Karpas-422 (cell line): ENCODE results near the gene ZSCAN21. TPM values are rescaled to one million over a fixed set of nuclear protein-coding genes. Genes with fewer than 3 reads are reported as not detected.

Source experiments
- DNase-seq: peaks from one replicate; pipeline ENCODE4 v3.0.0-alpha.2; 2015
- H2AFZ ChIP-seq: fragments of 200-600 bp; sonication (generic); 2 replicates; pipeline ENCODE4 v1.6.1; 2014; ENCODE audit warnings: antibody characterized with exemption, low read length, mixed read lengths
- H3K27ac ChIP-seq: fragments of 200-600 bp; sonication (generic); 2 replicates; pipeline ENCODE4 v1.5.1; 2014; ENCODE audit warnings: mild to moderate bottlenecking, low read length, moderate library complexity
- H3K27me3 ChIP-seq: fragments of 200-600 bp; sonication (generic); 2 replicates; pipeline ENCODE4 v1.6.1; 2014; ENCODE audit warnings: low read length, mixed read lengths
- H3K36me3 ChIP-seq: fragments of 200-600 bp; sonication (generic); 2 replicates; pipeline ENCODE4 v1.6.1; 2014; ENCODE audit warnings: low read length, mixed read lengths; ENCODE audit not compliant: insufficient read depth
- H3K4me1 ChIP-seq: fragments of 200-600 bp; sonication (generic); 2 replicates; pipeline ENCODE4 v1.6.1; 2014; ENCODE audit warnings: mild to moderate bottlenecking, low read length, mixed read lengths
- H3K4me2 ChIP-seq: fragments of 200-600 bp; sonication (generic); 2 replicates; pipeline ENCODE4 v1.6.1; 2014; ENCODE audit warnings: low read length, low read depth, mild to moderate bottlenecking; ENCODE audit not compliant: poor library complexity, severe bottlenecking
- H3K4me3 ChIP-seq: fragments of 200-600 bp; sonication (generic); 2 replicates; pipeline ENCODE4 v1.5.1; 2014; ENCODE audit warnings: mild to moderate bottlenecking, antibody characterized with exemption, low read length, mixed read lengths
- H3K79me2 ChIP-seq: fragments of 200-600 bp; sonication (generic); 2 replicates; pipeline ENCODE4 v1.6.1; 2014; ENCODE audit warnings: mild to moderate bottlenecking, low read length, mixed read lengths
- H3K9ac ChIP-seq: fragments of 200-600 bp; sonication (generic); 2 replicates; pipeline ENCODE4 v1.6.0; 2014; ENCODE audit warnings: low read length
- H3K9me2 ChIP-seq: fragments of 200-600 bp; sonication (generic), shearing (Covaris generic); replicated peaks from 2 replicates; pipeline ENCODE4 v1.6.0; 2014; ENCODE audit warnings: mild to moderate bottlenecking, low read length, moderate library complexity; ENCODE audit not compliant: insufficient read depth
- H3K9me3 ChIP-seq: fragments of 300-700, 200-600 bp; sonication (generic); 2 replicates; pipeline ENCODE4 v1.6.1; 2014; ENCODE audit warnings: low read length, mixed read lengths
- H4K20me1 ChIP-seq: fragments of 200-600 bp; sonication (generic); 2 replicates; pipeline ENCODE4 v1.6.1; 2014; ENCODE audit warnings: mild to moderate bottlenecking, antibody characterized with exemption, low read length, low read depth; ENCODE audit not compliant: insufficient read depth
- total RNA-seq: library from RNA; depleted of rRNA; stranded (reverse); fragments of >200 nt; shearing (Covaris generic); gene quantifications from 2 replicates; pipeline ENCODE4 v1.2.3, GENCODE V29; 2014; ENCODE audit warnings: low replicate concordance

ZSCAN21 gene
- total RNA-seq, 1 experiment from 2014 or later = 6.1 TPM

DNA sequence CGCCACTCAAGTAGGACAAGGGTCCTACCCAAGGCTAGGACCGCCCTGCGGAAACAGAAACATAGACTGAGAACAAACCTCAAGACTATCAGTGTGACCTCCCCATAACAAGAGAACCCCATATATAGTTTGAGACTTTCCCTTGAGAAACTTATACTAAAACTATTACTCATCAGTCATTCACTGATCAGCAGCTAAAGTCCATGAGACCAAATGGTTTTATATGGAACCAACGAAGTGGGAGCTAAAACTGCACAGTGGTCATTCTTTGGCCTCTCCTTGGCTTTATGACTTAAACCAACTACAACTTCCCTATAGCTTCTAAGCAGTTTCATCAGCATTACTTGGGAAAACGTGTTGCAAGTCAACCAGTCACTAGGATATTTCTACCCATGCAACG is 13.7 kb upstream of the ZSCAN21 start:
- peaks cover 32% of the 10 kb centered on the region for H3K36me3 ChIP-seq
- no peak overlapping the region for H3K27ac ChIP-seq
- no peak for DNase-seq
- no peaks in the 10 kb centered on the region for H3K9me3 ChIP-seq
- no peak overlapping the region for H2AFZ ChIP-seq
- no peak overlapping the region for H3K9ac ChIP-seq
- no peak overlapping the region for H3K4me3 ChIP-seq
- H4K20me1 ChIP-seq = no peaks in the 10 kb centered on the region; the same call in 1 of the 2 replicates
- no peaks in the 10 kb centered on the region for H3K4me1 ChIP-seq
- no peaks in the 10 kb centered on the region for H3K27me3 ChIP-seq
- H3K9me2 ChIP-seq = no peaks in the 10 kb centered on the region
- no peaks in the 10 kb centered on the region for H3K79me2 ChIP-seq
- H3K4me2 ChIP-seq = no peak overlapping the region

DNA sequence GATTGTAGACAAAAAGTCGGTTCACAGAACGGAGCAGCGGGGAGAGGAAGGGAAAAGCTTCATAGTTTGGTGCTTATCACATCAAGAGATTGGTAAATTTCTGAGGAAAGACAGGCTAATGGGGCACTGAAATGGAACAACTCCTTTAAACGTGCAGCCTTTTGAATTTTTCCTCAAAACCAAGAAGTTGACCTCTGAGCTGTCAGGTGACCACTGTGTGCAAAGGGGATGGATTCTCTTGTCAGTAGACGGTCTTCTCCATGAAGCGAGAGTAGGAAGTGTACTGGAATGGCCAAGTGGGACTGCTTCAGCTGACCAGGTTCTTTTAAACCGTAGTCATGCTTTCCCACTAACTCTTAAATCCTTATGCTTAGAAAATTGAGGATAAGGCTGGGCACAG is 11.2 kb upstream of the ZSCAN21 start:
- Histone ChIP-seq H3K27ac (no peak overlapping the region), H3K4me1 (no peaks in the 10 kb centered on the region), H3K79me2 (no peaks in the 10 kb centered on the region), H3K36me3 (peaks cover 28% of the 10 kb centered on the region), H3K9ac (no peak overlapping the region), H3K4me3 (no peak overlapping the region), H3K4me2 (no peak overlapping the region), H3K27me3 (no peaks in the 10 kb centered on the region), H2AFZ (no peak overlapping the region), H4K20me1 (no peaks in the 10 kb centered on the region; the same call in 1 of the 2 replicates), H3K9me2 (no peaks in the 10 kb centered on the region), H3K9me3 (no peaks in the 10 kb centered on the region)
- no peak for DNase-seq

DNA sequence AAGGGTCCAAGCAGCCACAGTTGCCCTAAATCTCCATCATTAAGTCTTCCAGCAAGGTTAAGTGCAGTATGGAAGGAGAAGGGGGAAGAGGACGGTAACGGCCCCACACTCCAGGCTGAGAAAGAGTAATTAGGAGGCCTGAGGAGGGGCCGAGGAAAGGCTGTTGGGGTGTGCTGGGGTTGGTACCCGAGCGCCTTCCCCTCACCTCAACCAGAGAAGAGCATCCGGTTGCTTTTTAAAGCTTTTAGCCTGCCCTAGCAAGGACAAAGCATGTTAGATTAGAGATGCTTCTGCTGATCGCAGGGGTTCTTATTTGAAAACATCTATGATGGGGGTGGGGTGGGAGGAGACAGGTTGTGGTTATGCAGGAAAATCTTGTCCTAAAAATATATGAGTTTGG is 9.0 kb upstream of the ZSCAN21 start:
- Histone ChIP-seq H3K27ac (no peak overlapping the region), H3K36me3 (peaks cover 12% of the 10 kb centered on the region; the same call in 1 of the 2 replicates), H3K4me3 (no peak overlapping the region), H3K9ac (no peak overlapping the region), H3K9me2 (no peaks in the 10 kb centered on the region), H3K27me3 (no peaks in the 10 kb centered on the region), H3K4me1 (no peaks in the 10 kb centered on the region), H2AFZ (no peak overlapping the region), H4K20me1 (no peaks in the 10 kb centered on the region), H3K9me3 (no peaks in the 10 kb centered on the region), H3K79me2 (no peaks in the 10 kb centered on the region), H3K4me2 (no peak overlapping the region)
- DNase-seq = no peak

DNA sequence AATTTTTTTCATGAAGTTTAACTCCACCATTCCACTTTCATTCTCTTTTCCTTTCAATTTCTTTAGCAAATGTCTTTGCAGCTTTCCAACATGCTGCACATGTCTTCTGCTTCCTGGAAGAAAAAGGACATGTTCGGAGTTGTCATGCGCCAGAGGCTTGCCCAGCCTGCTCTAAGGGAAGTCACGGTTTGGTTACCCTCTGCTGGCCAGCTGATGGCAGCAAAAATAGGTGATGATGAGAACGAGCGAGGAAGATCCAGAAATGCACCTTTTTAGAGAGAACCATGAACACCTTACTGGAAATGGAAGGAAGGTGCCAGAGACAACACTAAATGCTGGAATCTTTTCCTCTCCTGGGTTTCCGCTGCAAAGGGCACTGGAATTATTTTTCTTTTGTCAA is 4.9 kb upstream of the ZSCAN21 start:
- H4K20me1 ChIP-seq = no peaks in the 10 kb centered on the region
- no peaks in the 10 kb centered on the region for H3K9me3 ChIP-seq
- H3K27me3 ChIP-seq = no peaks in the 10 kb centered on the region
- no peak overlapping the region for H3K9ac ChIP-seq
- H3K27ac ChIP-seq = no peak overlapping the region
- DNase-seq = no peak
- peaks cover 1% of the 10 kb centered on the region for H3K79me2 ChIP-seq
- no peaks in the 10 kb centered on the region for H3K36me3 ChIP-seq
- H3K9me2 ChIP-seq = no peaks in the 10 kb centered on the region
- H3K4me3 ChIP-seq = no peak overlapping the region
- no peak overlapping the region for H2AFZ ChIP-seq
- H3K4me2 ChIP-seq = no peak overlapping the region
- peaks cover 7% of the 10 kb centered on the region for H3K4me1 ChIP-seq

DNA sequence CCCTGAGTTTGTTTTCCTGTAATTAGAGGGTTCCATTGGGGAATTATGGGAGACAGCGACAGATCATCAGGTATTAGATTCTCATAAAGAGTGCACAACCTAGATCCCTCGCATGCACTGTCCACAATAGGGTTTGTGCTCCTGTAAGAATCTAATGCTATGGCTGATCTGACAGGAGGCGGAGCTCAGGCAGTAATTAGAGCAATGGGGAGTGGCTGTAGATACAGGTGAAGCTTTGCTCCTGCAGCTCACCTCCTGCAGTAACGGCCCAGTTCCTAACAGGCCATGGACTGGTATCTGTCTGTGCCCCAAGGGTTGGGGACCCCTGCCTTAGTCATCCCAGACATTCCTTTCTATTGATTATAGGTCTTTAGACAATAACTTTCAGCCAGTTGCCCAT is 894 bp upstream of the ZSCAN21 start:
- Histone ChIP-seq H3K9me3 (no peaks in the 10 kb centered on the region), H4K20me1 (no peaks in the 10 kb centered on the region), H3K4me2 (no peak overlapping the region), H3K9ac (no peak overlapping the region), H3K4me3 (peak overlapping the region; percentile 93; the same call in 1 of the 2 replicates), H2AFZ (no peak overlapping the region), H3K4me1 (peaks cover 15% of the 10 kb centered on the region), H3K36me3 (no peaks in the 10 kb centered on the region), H3K9me2 (no peaks in the 10 kb centered on the region), H3K27ac (no peak overlapping the region), H3K79me2 (peaks cover 22% of the 10 kb centered on the region), H3K27me3 (no peaks in the 10 kb centered on the region)
- DNase-seq = no peak

GRCh38 chr7:100051611-100052010 is 2.0 kb downstream of the ZSCAN21 start:
- no peak overlapping the region for H3K4me3 ChIP-seq
- peaks cover 26% of the 10 kb centered on the region for H3K79me2 ChIP-seq
- H3K9me2 ChIP-seq = no peaks in the 10 kb centered on the region
- H3K27me3 ChIP-seq = no peaks in the 10 kb centered on the region
- H3K27ac ChIP-seq = no peak overlapping the region
- H3K4me2 ChIP-seq = no peak overlapping the region
- H4K20me1 ChIP-seq = no peaks in the 10 kb centered on the region
- peaks cover 15% of the 10 kb centered on the region for H3K4me1 ChIP-seq
- no peak overlapping the region for H2AFZ ChIP-seq
- H3K9ac ChIP-seq = no peak overlapping the region
- no peak for DNase-seq
- no peaks in the 10 kb centered on the region for H3K36me3 ChIP-seq
- H3K9me3 ChIP-seq = no peaks in the 10 kb centered on the region

GRCh38 chr7:100053215-100053614 is 3.6 kb downstream of the ZSCAN21 start:
- H3K79me2 ChIP-seq = peaks cover 26% of the 10 kb centered on the region
- H3K27ac ChIP-seq = no peak overlapping the region
- no peak overlapping the region for H3K9ac ChIP-seq
- DNase-seq = peak; percentile 74
- H3K4me3 ChIP-seq = no peak overlapping the region
- peaks cover 15% of the 10 kb centered on the region for H3K4me1 ChIP-seq
- H2AFZ ChIP-seq = no peak overlapping the region
- H3K9me3 ChIP-seq = no peaks in the 10 kb centered on the region
- no peak overlapping the region for H3K4me2 ChIP-seq
- H3K27me3 ChIP-seq = no peaks in the 10 kb centered on the region
- no peaks in the 10 kb centered on the region for H3K36me3 ChIP-seq
- no peaks in the 10 kb centered on the region for H4K20me1 ChIP-seq
- no peaks in the 10 kb centered on the region for H3K9me2 ChIP-seq

- no peak for DNase-seq
- no peaks in the 10 kb centered on the region for H3K9me2 ChIP-seq
- no peak overlapping the region for H3K9ac ChIP-seq
- H3K4me1 ChIP-seq = peaks cover 12% of the 10 kb centered on the region
- peaks cover 7% of the 10 kb centered on the region for H3K36me3 ChIP-seq
- H3K79me2 ChIP-seq = peaks cover 8% of the 10 kb centered on the region
- H3K4me2 ChIP-seq = no peak overlapping the region
- H3K9me3 ChIP-seq = no peaks in the 10 kb centered on the region
- no peaks in the 10 kb centered on the region for H4K20me1 ChIP-seq
- H3K4me3 ChIP-seq = no peak overlapping the region
- no peak overlapping the region for H3K27ac ChIP-seq
- H3K27me3 ChIP-seq = no peaks in the 10 kb centered on the region
- no peak overlapping the region for H2AFZ ChIP-seq
Observed at GRCh38 chr7:100057006-100057405, 7.4 kb downstream of the ZSCAN21 start.

DNA sequence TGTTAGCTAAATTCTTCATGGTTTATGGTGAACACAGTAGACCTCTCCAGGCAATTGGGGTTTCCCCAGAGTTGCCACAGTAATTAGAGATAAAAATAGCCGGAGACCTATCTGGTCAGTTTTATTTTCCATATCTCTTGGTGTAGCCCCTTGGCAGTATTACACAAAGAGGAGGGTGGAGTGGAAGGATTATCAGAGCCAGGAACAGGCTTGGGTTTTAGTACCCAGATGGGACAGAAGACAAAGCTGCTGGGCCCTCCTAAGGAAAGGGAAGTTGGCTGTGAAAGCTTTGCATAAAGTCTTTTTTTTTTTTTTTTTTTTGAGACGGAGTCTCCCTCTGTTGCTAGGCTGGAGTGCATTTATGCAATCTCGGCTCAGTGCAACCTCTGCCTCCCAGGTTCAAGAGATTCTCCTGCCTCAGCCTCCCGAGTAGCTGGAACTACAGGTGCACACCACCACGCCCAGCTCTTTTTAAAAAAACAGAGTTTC is 9.7 kb downstream of the ZSCAN21 start:
- H3K4me1 ChIP-seq = peaks cover 12% of the 10 kb centered on the region
- no peaks in the 10 kb centered on the region for H3K79me2 ChIP-seq
- H3K9me2 ChIP-seq = no peaks in the 10 kb centered on the region
- H3K9me3 ChIP-seq = no peaks in the 10 kb centered on the region
- H3K36me3 ChIP-seq = peaks cover 13% of the 10 kb centered on the region
- no peaks in the 10 kb centered on the region for H4K20me1 ChIP-seq
- H3K4me3 ChIP-seq = no peak overlapping the region
- no peak overlapping the region for H2AFZ ChIP-seq
- peak overlapping the region; percentile 69 for H3K27ac ChIP-seq
- H3K27me3 ChIP-seq = no peaks in the 10 kb centered on the region
- H3K9ac ChIP-seq = peak overlapping the region; percentile 52
- peak; percentile 74 for DNase-seq
- H3K4me2 ChIP-seq = peak overlapping the region; percentile 46
